ENCODE results near the gene PARP1. TPM values are rescaled to one million over a fixed set of nuclear protein-coding genes. Genes with fewer than 3 reads are reported as not detected.
A peak's percentile ranks its signal among the peaks of the same experiment; 100 is the strongest.

Gene PARP1
- total RNA-seq, 3 donors from 2014 or later (not counting 1 experiment from before 2014, with no cell fraction given) = 62.0 to 81.5 (median 77.0) TPM

DNA sequence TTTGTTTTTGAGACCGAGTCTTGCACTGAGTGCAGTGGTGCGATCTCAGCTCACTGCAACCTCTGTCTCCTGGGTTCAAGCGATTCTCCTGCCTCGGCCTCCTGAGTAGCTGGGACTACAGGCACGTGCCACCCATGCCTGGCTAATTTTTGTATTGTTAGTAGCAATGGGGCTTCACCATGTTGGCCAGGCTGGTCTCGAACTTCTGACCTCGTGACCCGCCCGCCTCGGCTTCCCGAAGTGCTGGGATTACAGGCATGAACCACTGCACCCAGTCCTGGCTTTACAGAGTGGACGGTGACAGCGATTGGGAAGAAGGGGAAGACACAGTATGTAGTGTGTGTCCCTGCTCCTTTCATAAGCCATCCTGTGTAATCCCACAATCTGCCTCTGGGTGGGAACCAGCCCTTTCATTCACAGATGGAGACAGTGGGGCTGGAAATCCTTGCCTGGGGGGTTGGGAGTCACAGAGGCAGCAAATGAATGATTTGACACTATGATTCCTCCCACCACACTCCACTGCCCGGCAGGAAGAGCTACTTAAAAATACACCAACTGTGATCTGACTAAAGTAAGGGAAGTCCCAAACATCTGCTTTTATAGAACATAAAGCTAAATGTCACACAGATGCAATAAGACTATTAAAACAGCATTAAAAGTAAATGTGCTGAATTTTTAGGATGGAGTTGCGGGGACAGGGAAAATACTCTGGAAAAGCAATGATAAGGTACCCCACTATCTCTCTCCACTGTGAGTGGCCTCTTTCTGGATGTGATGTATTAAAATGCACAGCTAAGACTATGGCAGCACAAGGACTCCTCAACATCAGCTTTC lies 4.5 kb downstream of the PARP1 start:
- H3K4me3 ChIP-seq (ENCODE audit: low read length) = no peak overlapping the region
- Mint-ChIP-seq H3K36me3 (peaks cover under 1% of the 10 kb centered on the region), H3K27ac (peak overlapping the region in 1 of 2 donors; percentile 36)

DNA sequence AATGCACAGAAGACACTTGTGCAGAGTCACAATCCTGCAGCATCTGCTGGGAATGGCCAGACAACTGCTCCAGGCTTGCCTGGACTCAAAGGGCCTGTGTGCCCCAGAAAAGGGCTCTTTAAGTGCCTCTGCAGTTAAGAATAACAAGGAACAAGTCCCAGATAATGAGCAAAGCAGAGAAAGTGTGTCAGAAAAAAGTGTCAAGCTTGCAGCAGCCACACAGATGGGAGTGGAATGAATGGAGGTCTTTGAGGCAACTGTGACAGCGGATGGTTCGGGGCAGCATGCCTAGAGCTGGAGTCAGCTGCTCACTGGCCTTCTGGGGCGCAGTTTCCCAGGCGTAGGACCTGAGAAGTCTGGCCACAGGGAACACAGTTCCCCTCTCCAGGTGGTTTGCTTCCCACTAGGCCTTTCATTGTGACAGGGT lies 5.1 kb downstream of the PARP1 start:
- H3K27me3 Mint-ChIP-seq (ENCODE audit: low read depth in 2 of 2) = no peaks in the 10 kb centered on the region
- Histone ChIP-seq H3K4me1 (ENCODE audit: control insufficient read depth, insufficient read depth, low read length) (peaks cover 46% of the 10 kb centered on the region), H3K27me3 (ENCODE audit: control insufficient read depth, insufficient read depth, low read length) (no peaks in the 10 kb centered on the region), H3K4me3 (ENCODE audit: low read length) (no peak overlapping the region), H3K36me3 (ENCODE audit: control insufficient read depth, insufficient read depth, low read length) (peaks cover 35% of the 10 kb centered on the region), H3K9me3 (ENCODE audit: control insufficient read depth, insufficient read depth, low read length) (no peaks in the 10 kb centered on the region), H3K27ac (ENCODE audit: low read length) (no peak overlapping the region)
- WGBS (ENCODE audit: insufficient coverage) = 94% methylated on average over 4 of the region's 4 CpGs
- H3K27ac Mint-ChIP-seq = peak overlapping the region in 1 of 2 donors; percentile 22
- TF ChIP-seq, protein P1, sequence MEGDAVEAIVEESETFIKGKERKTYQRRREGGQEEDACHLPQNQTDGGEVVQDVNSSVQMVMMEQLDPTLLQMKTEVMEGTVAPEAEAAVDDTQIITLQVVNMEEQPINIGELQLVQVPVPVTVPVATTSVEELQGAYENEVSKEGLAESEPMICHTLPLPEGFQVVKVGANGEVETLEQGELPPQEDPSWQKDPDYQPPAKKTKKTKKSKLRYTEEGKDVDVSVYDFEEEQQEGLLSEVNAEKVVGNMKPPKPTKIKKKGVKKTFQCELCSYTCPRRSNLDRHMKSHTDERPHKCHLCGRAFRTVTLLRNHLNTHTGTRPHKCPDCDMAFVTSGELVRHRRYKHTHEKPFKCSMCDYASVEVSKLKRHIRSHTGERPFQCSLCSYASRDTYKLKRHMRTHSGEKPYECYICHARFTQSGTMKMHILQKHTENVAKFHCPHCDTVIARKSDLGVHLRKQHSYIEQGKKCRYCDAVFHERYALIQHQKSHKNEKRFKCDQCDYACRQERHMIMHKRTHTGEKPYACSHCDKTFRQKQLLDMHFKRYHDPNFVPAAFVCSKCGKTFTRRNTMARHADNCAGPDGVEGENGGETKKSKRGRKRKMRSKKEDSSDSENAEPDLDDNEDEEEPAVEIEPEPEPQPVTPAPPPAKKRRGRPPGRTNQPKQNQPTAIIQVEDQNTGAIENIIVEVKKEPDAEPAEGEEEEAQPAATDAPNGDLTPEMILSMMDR (IDR thresholded peaks at IDR 0.05) = no peak
- intact Hi-C loops (cut with micrococcal nuclease) = loop anchor here (10.0 kb wide), 2 partner anchors 218 to 278 kb away; partner anchors contain the start of gene ACBD3
- H3K36me3 Mint-ChIP-seq = peaks cover 8% of the 10 kb centered on the region
- no peak overlapping the region for H3K4me3 Mint-ChIP-seq
- peaks cover 74 to 76% of the 10 kb centered on the region in 2 donors for H3K4me1 Mint-ChIP-seq
- ATAC-seq = no peak
- no peaks in the 10 kb centered on the region for H3K9me3 Mint-ChIP-seq
- DNase-seq = no peak

More for the DNA sequence above, 4.5 kb downstream of the PARP1 start:
- TF ChIP-seq, protein P1 (IDR thresholded peaks at IDR 0.05) = no peak
- Mint-ChIP-seq H3K4me3 (no peak overlapping the region), H3K4me1 (peaks cover 74 to 75% of the 10 kb centered on the region in 2 donors), H3K9me3 (no peaks in the 10 kb centered on the region), H3K27me3 (ENCODE audit: low read depth in 2 of 2) (no peaks in the 10 kb centered on the region)
- Histone ChIP-seq H3K9me3 (ENCODE audit: control insufficient read depth, insufficient read depth, low read length) (no peaks in the 10 kb centered on the region), H3K27ac (ENCODE audit: low read length) (no peak overlapping the region), H3K36me3 (ENCODE audit: control insufficient read depth, insufficient read depth, low read length) (peaks cover 33% of the 10 kb centered on the region), H3K4me1 (ENCODE audit: control insufficient read depth, insufficient read depth, low read length) (peaks cover 49% of the 10 kb centered on the region), H3K27me3 (ENCODE audit: control insufficient read depth, insufficient read depth, low read length) (no peaks in the 10 kb centered on the region)
- intact Hi-C loops (cut with micrococcal nuclease) = loop anchor here (10.0 kb wide), 2 partner anchors 219 to 279 kb away; partner anchors contain the start of gene ACBD3
- WGBS (ENCODE audit: insufficient coverage) = 86% methylated on average over 13 of the region's 15 CpGs
- ATAC-seq = no peak
- no peak for DNase-seq

DNA sequence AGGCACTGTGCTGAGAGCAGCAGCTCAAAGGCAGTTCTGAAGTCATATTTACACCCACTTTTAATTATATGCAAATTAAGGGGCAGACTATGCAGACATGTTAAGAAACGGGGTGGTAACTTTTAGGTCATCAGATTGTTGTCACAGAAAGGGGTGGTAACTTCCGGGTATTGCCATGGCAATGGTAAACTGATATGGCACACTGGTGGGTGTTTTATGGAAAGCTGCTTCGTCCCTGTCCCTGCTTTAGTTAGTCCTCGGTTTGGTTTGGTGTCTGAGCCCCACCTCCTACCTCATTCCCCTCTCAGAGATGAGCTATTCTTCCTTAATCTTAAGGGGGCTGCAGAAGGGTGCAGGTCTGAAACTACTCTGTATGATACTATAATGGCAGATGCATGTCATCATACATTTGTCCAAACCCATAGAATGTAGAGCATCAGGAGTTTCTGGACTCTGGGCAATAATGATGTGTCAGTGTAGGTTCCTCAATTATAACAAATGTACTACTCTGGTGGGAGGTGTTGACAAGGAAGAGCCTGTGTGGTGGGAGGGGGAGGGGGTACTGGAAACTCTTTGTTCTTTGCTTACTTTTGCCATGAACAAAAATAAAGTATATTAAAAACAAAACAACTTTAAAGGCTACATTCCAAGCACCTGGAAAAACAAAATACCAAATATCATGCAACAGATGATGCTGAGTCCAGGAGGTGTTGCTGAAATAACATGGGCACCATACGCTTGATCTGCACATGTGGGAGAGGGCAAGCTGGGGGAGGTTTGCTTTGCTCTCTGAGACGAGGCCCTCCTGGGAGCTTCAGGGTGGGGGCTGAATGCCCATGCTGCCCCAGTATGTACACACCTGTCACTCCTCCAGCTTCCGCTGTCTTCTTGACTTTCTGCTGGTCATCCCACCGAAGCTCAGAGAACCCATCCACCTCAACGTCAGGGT lies 6.3 kb downstream of the PARP1 start:
- TF ChIP-seq, protein P1 (IDR thresholded peaks at IDR 0.05) = no peak
- H3K27me3 Mint-ChIP-seq (ENCODE audit: low read depth in 2 of 2) = no peaks in the 10 kb centered on the region
- DNase-seq = no peak
- H3K4me3 Mint-ChIP-seq = no peak overlapping the region
- peaks cover 69% of the 10 kb centered on the region in 2 donors for H3K4me1 Mint-ChIP-seq
- Histone ChIP-seq H3K36me3 (ENCODE audit: control insufficient read depth, insufficient read depth, low read length) (peaks cover 38% of the 10 kb centered on the region), H3K27ac (ENCODE audit: low read length) (no peak overlapping the region), H3K4me3 (ENCODE audit: low read length) (no peak overlapping the region), H3K4me1 (ENCODE audit: control insufficient read depth, insufficient read depth, low read length) (peaks cover 41% of the 10 kb centered on the region), H3K27me3 (ENCODE audit: control insufficient read depth, insufficient read depth, low read length) (no peaks in the 10 kb centered on the region), H3K9me3 (ENCODE audit: control insufficient read depth, insufficient read depth, low read length) (no peaks in the 10 kb centered on the region)
- peaks cover 8% of the 10 kb centered on the region for H3K36me3 Mint-ChIP-seq
- H3K27ac Mint-ChIP-seq = peak overlapping the region in 1 of 2 donors; percentile 38
- intact Hi-C loops (cut with micrococcal nuclease) = loop anchor here (10.0 kb wide), 2 partner anchors 217 to 277 kb away; partner anchors contain the start of gene ACBD3
- no peaks in the 10 kb centered on the region for H3K9me3 Mint-ChIP-seq
- no peak for ATAC-seq
- 90% methylated on average over 7 of the region's 9 CpGs for WGBS (ENCODE audit: insufficient coverage)
